HepG2 (cell line): Measurements from ENCODE around the gene USE1. TPM values are rescaled to one million over a fixed set of nuclear protein-coding genes. Genes with fewer than 3 reads are reported as not detected.

ENCODE experiments used
- DZIP1 ChIP-seq: sonication (generic); formaldehyde crosslinking; IDR thresholded peaks from 2 replicates; pipeline ENCODE4 v1.5.0; 2020; ENCODE audit warnings: mild to moderate bottlenecking, missing genetic modification reagents
- GABPA ChIP-seq, 2 experiments: IDR thresholded peaks; 2 replicates each; pipeline ENCODE4 v1.6.1; 2011 to 2016; ENCODE audit warnings: low read depth in 2 of 2, low read length in 1 of 2, missing biosample characterization in 1 of 2, missing genetic modification characterization in 1 of 2
- HNF4A ChIP-seq: sonication (generic); formaldehyde crosslinking; IDR thresholded peaks from 2 replicates; pipeline ENCODE4 v1.4.0; 2020; ENCODE audit warnings: missing genetic modification reagents
- KDM5B ChIP-seq: sonication (generic); formaldehyde crosslinking; IDR thresholded peaks from 2 replicates; pipeline ENCODE4 v1.4.0; 2020; ENCODE audit warnings: missing genetic modification reagents, mild to moderate bottlenecking, borderline replicate concordance
- MXD4 ChIP-seq: IDR thresholded peaks from 2 replicates; pipeline ENCODE4 v1.6.1; 2016; ENCODE audit warnings: mild to moderate bottlenecking, missing biosample characterization, missing genetic modification reagents
- NCOA2 ChIP-seq: sonication (generic); formaldehyde crosslinking; IDR thresholded peaks from 2 replicates; pipeline ENCODE4 v1.8.0; 2022; ENCODE audit warnings: inconsistent platforms
- SMYD3 ChIP-seq: sonication (generic); formaldehyde crosslinking; IDR thresholded peaks from 2 replicates; pipeline ENCODE4 v1.8.1; 2023; ENCODE audit warnings: mild to moderate bottlenecking, missing genetic modification reagents
- TCF12 ChIP-seq, 2 experiments: fragments of 450-650 bp in 1 of 2; sonication (generic) in 1 of 2; formaldehyde crosslinking in 1 of 2; IDR thresholded peaks; 2 replicates each; pipeline versions ENCODE4 v1.6.1 to v1.8.0; 2017 to 2022; ENCODE audit warnings: antibody characterized with exemption in 1 of 2, mild to moderate bottlenecking in 1 of 2, missing genetic modification reagents in 1 of 2, moderate library complexity in 1 of 2
- TMF1 ChIP-seq: sonication (generic); formaldehyde crosslinking; IDR thresholded peaks from 2 replicates; pipeline ENCODE4 v1.8.1; 2022; ENCODE audit warnings: low read depth, missing genetic modification reagents
- YEATS2 ChIP-seq: sonication (generic); formaldehyde crosslinking; IDR thresholded peaks from 2 replicates; pipeline ENCODE4 v1.4.0; 2020; ENCODE audit warnings: missing genetic modification reagents, borderline replicate concordance
- ZBTB7B ChIP-seq: sonication (generic); formaldehyde crosslinking; IDR thresholded peaks from 2 replicates; pipeline ENCODE4 v1.4.0; 2020; ENCODE audit warnings: missing genetic modification reagents
- ZEB1 ChIP-seq: IDR thresholded peaks from 2 replicates; pipeline ENCODE4 v1.6.1; 2012; ENCODE audit warnings: mild to moderate bottlenecking, low read depth, inconsistent platforms; ENCODE audit not compliant: insufficient replicate concordance
- ZFP41 ChIP-seq: sonication (generic); formaldehyde crosslinking; IDR thresholded peaks from 2 replicates; pipeline ENCODE4 v1.4.0; 2020; ENCODE audit warnings: mild to moderate bottlenecking, missing genetic modification reagents, borderline replicate concordance
- ZNF10 ChIP-seq: sonication (generic); formaldehyde crosslinking; IDR thresholded peaks from 2 replicates; pipeline ENCODE4 v1.4.0; 2020; ENCODE audit warnings: mild to moderate bottlenecking, low read depth, missing genetic modification reagents, borderline replicate concordance
- ZNF160 ChIP-seq: sonication (generic); formaldehyde crosslinking; IDR thresholded peaks from 2 replicates; pipeline ENCODE4 v1.8.0; 2022; ENCODE audit warnings: mild to moderate bottlenecking, inconsistent platforms, missing genetic modification reagents
- ZNF33A ChIP-seq: sonication (generic); formaldehyde crosslinking; IDR thresholded peaks from 2 replicates; pipeline ENCODE4 v1.5.1; 2020; ENCODE audit warnings: missing genetic modification reagents, mild to moderate bottlenecking, moderate library complexity, borderline replicate concordance
- ZNF430 ChIP-seq: sonication (generic); formaldehyde crosslinking; IDR thresholded peaks from 2 replicates; pipeline ENCODE4 v1.9.0; 2021; ENCODE audit warnings: mild to moderate bottlenecking, missing genetic modification reagents
- ZNF451 ChIP-seq: sonication (generic); formaldehyde crosslinking; IDR thresholded peaks from 2 replicates; pipeline ENCODE4 v1.5.0; 2020; ENCODE audit warnings: mild to moderate bottlenecking, missing genetic modification reagents
- ZNF543 ChIP-seq: sonication (generic); formaldehyde crosslinking; IDR thresholded peaks from 2 replicates; pipeline ENCODE4 v1.4.0; 2020; ENCODE audit warnings: mild to moderate bottlenecking, missing genetic modification reagents
- ZNF564 ChIP-seq: sonication (generic); formaldehyde crosslinking; IDR thresholded peaks from 2 replicates; pipeline ENCODE4 v1.8.1; 2023; ENCODE audit warnings: mild to moderate bottlenecking, missing genetic modification reagents
- ZNF639 ChIP-seq: conservative IDR thresholded peaks from 2 replicates; pipeline ENCODE4 v1.6.1; 2018; ENCODE audit warnings: missing genetic modification reagents
- ZNF761 ChIP-seq: sonication (generic); formaldehyde crosslinking; conservative IDR thresholded peaks from 2 replicates; pipeline ENCODE4 v1.4.0; 2020; ENCODE audit warnings: mild to moderate bottlenecking, missing genetic modification reagents
- ZNF891 ChIP-seq: sonication (generic); formaldehyde crosslinking; IDR thresholded peaks from 2 replicates; pipeline ENCODE4 v1.5.0; 2020; ENCODE audit warnings: mild to moderate bottlenecking, missing genetic modification reagents
- ZSCAN20 ChIP-seq: sonication (generic); formaldehyde crosslinking; IDR thresholded peaks from 2 replicates; pipeline ENCODE4 v1.4.0; 2020; ENCODE audit warnings: missing genetic modification reagents, mild to moderate bottlenecking, borderline replicate concordance
- ZSCAN30 ChIP-seq: sonication (generic); formaldehyde crosslinking; IDR thresholded peaks from 2 replicates; pipeline ENCODE4 v1.5.0; 2020; ENCODE audit warnings: mild to moderate bottlenecking, missing genetic modification reagents
- ZSCAN9 ChIP-seq: IDR thresholded peaks from 2 replicates; pipeline ENCODE4 v1.6.1; 2016; ENCODE audit warnings: borderline replicate concordance
- polyA plus RNA-seq, 8 experiments: library from polyadenylated mRNA; depleted of rRNA in 3 of 8; stranded (reverse) in 7 of 8; unstranded in 1 of 8; fragments of >200 nt; fragmentation: Illumina TruSeq in 4 of 8; extraction: Trizol in 4 of 8; gene quantifications; 2 replicates each; pipeline versions ENCODE4 v1.2.1 to v1.2.3, GENCODE V29; 2011 to 2016; ENCODE audit warnings: low read depth in 4 of 8, missing spikeins in 1 of 8, mixed read lengths in 1 of 8; ENCODE audit not compliant: insufficient read depth in 1 of 8
- total RNA-seq, 5 experiments: library from RNA; depleted of rRNA; stranded (reverse); fragments of >200 nt; fragmentation: Illumina TruSeq; extraction: Trizol; gene quantifications; 2 replicates each; pipeline ENCODE4 v1.2.3, GENCODE V29; 2016; ENCODE audit warnings: low read depth in 1 of 5

Gene USE1
- total and polyA plus RNA-seq, 2 of the 13 experiments (the other 11 are each of a cell fraction or from before 2014, with no cell fraction given), result 9.9 to 17.6 TPM

GRCh38 chr19:17226002-17226933 is 11.1 kb downstream of the USE1 start, which contains the start of gene OCEL1 (continued):
- TF ChIP-seq SMYD3 (CRISPR knock-in tag) (no peak), ZNF160 (CRISPR knock-in tag) (peak; percentile 41; the same call in 1 of the 2 replicates), ZNF761 (no peak), ZNF33A (CRISPR knock-in tag) (0 out of 2 replicates have a peak, but pooled peaks have one; percentile 11), NCOA2 (CRISPR knock-in tag) (peak; percentile 17; the same call in 1 of the 2 replicates), ZNF451 (CRISPR knock-in tag) (no peak), ZBTB7B (CRISPR knock-in tag) (peak; percentile 64), TCF12 (IDR thresholded peaks at IDR 0.05) (no peak), TCF12 (CRISPR knock-in tag; IDR thresholded peaks at IDR 0.05) (peak; percentile 77), KDM5B (CRISPR knock-in tag) (peak; percentile 79; the same call in 1 of the 2 replicates), ZNF639 (CRISPR knock-in tag) (0 out of 2 replicates have a peak, but pooled peaks have one; percentile 42), ZSCAN20 (peak; percentile 44; the same call in 1 of the 2 replicates), HNF4A (CRISPR knock-in tag) (peak; percentile 54), ZNF10 (CRISPR knock-in tag) (no peak), MXD4 (CRISPR knock-in tag) (peak; percentile 53; the same call in 1 of the 2 replicates), TMF1 (CRISPR knock-in tag) (0 out of 2 replicates have a peak, but pooled peaks have one; percentile 18), ZEB1 (peak; percentile 69), ZSCAN30 (CRISPR knock-in tag) (no peak), ZNF430 (peak; percentile 87), YEATS2 (CRISPR knock-in tag) (peak; percentile 69; the same call in 1 of the 2 replicates), GABPA (IDR thresholded peaks at IDR 0.05; ENCODE audit: low read depth, low read length) (no peak), GABPA (CRISPR knock-in tag; IDR thresholded peaks at IDR 0.05; ENCODE audit: low read depth) (peak; percentile 44; the same call in 1 of the 2 replicates), DZIP1 (CRISPR knock-in tag) (no peak), ZFP41 (CRISPR knock-in tag) (no peak), ZNF543 (CRISPR knock-in tag) (peak; percentile 68), ZSCAN9 (peak; percentile 6; the same call in 1 of the 2 replicates), ZNF564 (CRISPR knock-in tag) (peak; percentile 43; the same call in 1 of the 2 replicates), ZNF891 (CRISPR knock-in tag) (0 out of 2 replicates have a peak, but pooled peaks have one; percentile 28)
